NCI-H2196 treated with DMSO at 0.1 percent for 48 hours (cell line): ENCODE measurements around the gene CHDH.

ENCODE experiments used
- DNase-seq: peaks from one replicate; lab custom pipeline; 2025; ENCODE audit not compliant: unreplicated experiment; lab: John Stamatoyannopoulos, UW

The CHDH gene

GRCh38 chr3:53763353-53763752 lies 82.9 kb downstream of the CHDH start:
- DNase-seq = no peak
